ENCODE data around the gene PSMC3IP.
A peak's percentile ranks its signal among the peaks of the same experiment; 100 is the strongest.

Gene PSMC3IP

GRCh38 chr17:42596386-42596785, 18.9 kb upstream of the PSMC3IP start:
- TF ChIP-seq, protein P1, sequence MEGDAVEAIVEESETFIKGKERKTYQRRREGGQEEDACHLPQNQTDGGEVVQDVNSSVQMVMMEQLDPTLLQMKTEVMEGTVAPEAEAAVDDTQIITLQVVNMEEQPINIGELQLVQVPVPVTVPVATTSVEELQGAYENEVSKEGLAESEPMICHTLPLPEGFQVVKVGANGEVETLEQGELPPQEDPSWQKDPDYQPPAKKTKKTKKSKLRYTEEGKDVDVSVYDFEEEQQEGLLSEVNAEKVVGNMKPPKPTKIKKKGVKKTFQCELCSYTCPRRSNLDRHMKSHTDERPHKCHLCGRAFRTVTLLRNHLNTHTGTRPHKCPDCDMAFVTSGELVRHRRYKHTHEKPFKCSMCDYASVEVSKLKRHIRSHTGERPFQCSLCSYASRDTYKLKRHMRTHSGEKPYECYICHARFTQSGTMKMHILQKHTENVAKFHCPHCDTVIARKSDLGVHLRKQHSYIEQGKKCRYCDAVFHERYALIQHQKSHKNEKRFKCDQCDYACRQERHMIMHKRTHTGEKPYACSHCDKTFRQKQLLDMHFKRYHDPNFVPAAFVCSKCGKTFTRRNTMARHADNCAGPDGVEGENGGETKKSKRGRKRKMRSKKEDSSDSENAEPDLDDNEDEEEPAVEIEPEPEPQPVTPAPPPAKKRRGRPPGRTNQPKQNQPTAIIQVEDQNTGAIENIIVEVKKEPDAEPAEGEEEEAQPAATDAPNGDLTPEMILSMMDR (IDR thresholded peaks at IDR 0.05; ENCODE audit: extremely low read depth, missing control alignments) = no peak
- no peak for DNase-seq (ENCODE audit: low spot score)

- TF ChIP-seq, protein P1 (IDR thresholded peaks at IDR 0.05; ENCODE audit: extremely low read depth, missing control alignments) = no peak
- no peak for DNase-seq (ENCODE audit: low spot score)
Observed at GRCh38 chr17:42591411-42591810, 13.9 kb upstream of the PSMC3IP start.

DNA sequence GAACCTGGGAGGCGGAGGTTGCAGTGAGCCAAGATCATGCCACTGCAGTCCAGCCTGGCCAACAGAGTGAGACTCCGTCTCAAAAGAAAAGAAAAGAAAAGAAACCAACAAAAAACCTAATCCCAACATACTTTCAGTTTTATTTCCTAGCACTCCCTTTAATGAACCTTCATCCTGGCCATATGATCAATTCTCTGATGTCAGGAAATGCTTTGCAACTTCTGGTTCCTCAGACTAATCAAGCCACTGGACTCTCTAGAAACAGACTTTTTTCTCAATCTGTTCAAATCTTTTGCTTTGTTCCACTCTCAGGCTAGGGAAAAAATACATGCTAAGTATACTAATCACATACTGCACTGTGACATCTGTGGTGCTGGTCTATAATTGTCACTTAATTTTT, 13.4 kb upstream of the PSMC3IP start:
- TF ChIP-seq, protein P1 (IDR thresholded peaks at IDR 0.05; ENCODE audit: extremely low read depth, missing control alignments) = no peak
- no peak for DNase-seq (ENCODE audit: low spot score)

GRCh38 chr17:42586514-42587230, 9.1 kb upstream of the PSMC3IP start:
- TF ChIP-seq, protein P1 (IDR thresholded peaks at IDR 0.05; ENCODE audit: extremely low read depth, missing control alignments) = no peak
- peak; percentile 65 for DNase-seq (ENCODE audit: low spot score)

- TF ChIP-seq, protein P1 (IDR thresholded peaks at IDR 0.05; ENCODE audit: extremely low read depth, missing control alignments) = no peak
- DNase-seq (ENCODE audit: low spot score) = no peak
Observed at GRCh38 chr17:42585353-42585752, 7.8 kb upstream of the PSMC3IP start.

DNA sequence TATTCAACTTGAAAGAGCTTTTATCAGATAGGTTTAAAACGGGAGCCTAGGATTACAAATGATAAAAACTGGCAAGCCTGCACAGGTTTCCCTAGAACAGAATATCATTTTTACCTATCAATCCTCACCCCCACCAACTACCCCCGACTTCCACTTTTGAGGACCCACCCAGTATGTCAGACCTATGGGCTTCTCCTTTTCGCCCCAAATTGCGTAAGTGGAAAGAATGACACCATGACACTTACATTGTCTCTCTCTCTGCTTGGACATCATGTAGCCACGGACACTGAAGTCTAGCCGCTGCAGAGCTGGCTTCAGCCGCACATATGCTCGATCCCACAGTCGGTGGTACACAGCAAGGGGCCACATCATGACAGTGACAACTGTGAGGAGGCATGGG, 7.4 kb upstream of the PSMC3IP start:
- TF ChIP-seq, protein P1 (IDR thresholded peaks at IDR 0.05; ENCODE audit: extremely low read depth, missing control alignments) = no peak
- no peak for DNase-seq (ENCODE audit: low spot score)

DNA sequence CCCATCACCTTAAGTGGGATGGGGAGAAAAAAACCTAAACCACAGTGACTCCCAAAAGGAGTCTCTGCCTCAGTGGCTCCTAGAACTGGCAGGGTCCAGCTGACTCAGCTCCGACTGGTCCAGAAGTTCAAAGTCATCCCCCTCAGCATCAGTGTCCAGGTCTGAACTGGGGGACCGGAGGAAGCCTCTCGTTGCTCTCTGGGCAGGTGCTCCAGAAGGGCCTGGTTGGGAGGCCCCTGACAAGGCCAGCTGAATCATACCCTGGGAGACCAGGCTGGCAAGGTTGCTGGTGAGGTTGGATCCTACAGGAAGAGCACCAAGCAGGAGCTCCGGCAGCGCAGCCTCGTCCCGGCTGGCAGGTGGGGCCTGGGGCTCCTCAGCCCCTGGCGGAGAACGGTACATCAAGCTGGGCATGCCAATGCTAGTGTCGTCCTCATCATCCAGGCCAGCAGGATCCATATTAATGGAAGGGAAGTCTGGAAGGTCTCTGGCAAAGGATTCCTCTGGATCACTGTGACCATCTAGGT, 4.3 kb upstream of the PSMC3IP start:
- no peak for DNase-seq (ENCODE audit: low spot score)
- TF ChIP-seq, protein P1 (IDR thresholded peaks at IDR 0.05; ENCODE audit: extremely low read depth, missing control alignments) = no peak

Measured in GM20000 (cell line).